ENCODE measurements around the gene ZNF296.

GRCh38 chr19:45100846-45101252 lies 24.6 kb upstream of the ZNF296 start:
- TF ChIP-seq POLR2A (IDR thresholded peaks at IDR 0.05; ENCODE audit: low read depth, low read length), result no peak
- TF ChIP-seq POLR2AphosphoS5 (IDR thresholded peaks at IDR 0.05; ENCODE audit: low read depth, low read length), result no peak
- no peak for TF ChIP-seq TAF1 (IDR thresholded peaks at IDR 0.05; ENCODE audit: borderline replicate concordance, low read depth, low read length)

All from GM12892 (cell line).